ENCODE measurements around the gene ITGB3BP. TPM values are rescaled to one million over a fixed set of nuclear protein-coding genes. Genes with fewer than 3 reads are reported as not detected.
"Not testable (repeated sequence)": the region's sequence is repeated elsewhere in the genome, so short reads cannot be mapped to it uniquely, and the experiment has no call there.

Gene ITGB3BP
- total RNA-seq, 1 experiment from 2014 or later: 50.2 TPM

DNA sequence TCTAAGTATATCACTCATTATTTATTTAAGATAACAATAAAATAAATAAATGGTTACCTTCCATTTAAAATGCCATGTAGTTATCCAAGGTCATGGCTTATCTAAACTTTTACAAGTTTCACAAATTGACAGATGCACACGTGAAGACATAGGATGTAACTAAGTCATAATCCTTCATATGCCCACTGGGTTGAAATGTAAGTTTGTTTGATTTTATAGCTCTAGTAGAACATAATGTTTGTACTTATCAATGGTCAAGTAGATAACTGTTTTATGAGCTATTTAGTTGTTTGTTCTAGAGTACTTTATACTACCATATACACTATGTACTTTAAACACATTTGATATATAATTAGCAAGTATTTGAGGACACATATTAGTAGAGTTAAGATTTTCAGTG is 43.0 kb downstream of the ITGB3BP start:
- Mint-ChIP-seq H3K27me3 (ENCODE audit: low read depth) (no peaks in the 10 kb centered on the region), H3K4me1 (no peaks in the 10 kb centered on the region), H3K9me3 (no peaks in the 10 kb centered on the region), H3K27ac (no peak overlapping the region), H3K36me3 (peaks cover 9% of the 10 kb centered on the region), H3K4me3 (no peak overlapping the region)
- no peak for DNase-seq (ENCODE audit: low spot score)
- CTCF ChIA-PET: interaction anchor here (0.6 kb wide), 1 partner anchor 19 kb away, joined by 5 read pairs; no protein-coding TSS in a partner anchor
- POLR2A ChIA-PET: no interaction called here
- no peak for ATAC-seq
- TF ChIP-seq SMAD4 (CRISPR knock-in tag; IDR thresholded peaks at IDR 0.05) (no peak), EMX1 (CRISPR knock-in tag; IDR thresholded peaks at IDR 0.05) (no peak), ZNF671 (CRISPR knock-in tag; IDR thresholded peaks at IDR 0.05) (no peak)

DNA sequence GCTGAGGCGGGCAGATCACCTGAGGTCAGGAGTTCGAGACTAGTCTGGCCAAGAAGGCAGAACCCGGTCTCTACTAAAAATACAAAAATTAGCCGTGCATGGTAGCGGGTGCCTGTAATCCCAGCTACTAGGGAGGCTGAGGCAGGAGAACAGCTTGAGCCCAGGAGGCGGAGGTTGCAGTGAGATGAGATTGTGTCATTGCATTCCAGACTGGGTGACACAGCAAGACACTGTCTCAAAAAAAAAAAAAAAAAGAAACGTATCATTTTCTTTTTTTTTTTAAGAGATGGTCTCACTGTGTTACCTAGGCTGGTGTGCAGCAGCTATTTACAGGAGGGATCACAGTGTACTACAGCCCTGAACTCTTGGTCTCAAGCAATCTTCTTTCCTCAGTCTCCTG is 47.3 kb downstream of the ITGB3BP start:
- H3K27me3 Mint-ChIP-seq (ENCODE audit: low read depth): no peaks in the 10 kb centered on the region
- H3K4me3 Mint-ChIP-seq: no peak overlapping the region
- ChIA-PET POLR2A (no interaction called here), CTCF (interaction anchor here (0.7 to 1.2 kb wide), 2 partner anchors 34 to 728 kb away, joined by 3 read pairs; partner anchors contain the start of gene UBE2U)
- no peak for ATAC-seq
- H3K36me3 Mint-ChIP-seq: peaks cover 29% of the 10 kb centered on the region
- peaks cover 8% of the 10 kb centered on the region for H3K9me3 Mint-ChIP-seq
- no peaks in the 10 kb centered on the region for H3K4me1 Mint-ChIP-seq
- no peak for DNase-seq (ENCODE audit: low spot score)
- H3K27ac Mint-ChIP-seq: no peak overlapping the region
- no peak for TF ChIP-seq OVOL2 (CRISPR knock-in tag; IDR thresholded peaks at IDR 0.05; ENCODE audit: borderline replicate concordance)
- TF ChIP-seq FOXP1 (CRISPR knock-in tag; IDR thresholded peaks at IDR 0.05; ENCODE audit: borderline replicate concordance): no peak
- TF ChIP-seq, protein P1, sequence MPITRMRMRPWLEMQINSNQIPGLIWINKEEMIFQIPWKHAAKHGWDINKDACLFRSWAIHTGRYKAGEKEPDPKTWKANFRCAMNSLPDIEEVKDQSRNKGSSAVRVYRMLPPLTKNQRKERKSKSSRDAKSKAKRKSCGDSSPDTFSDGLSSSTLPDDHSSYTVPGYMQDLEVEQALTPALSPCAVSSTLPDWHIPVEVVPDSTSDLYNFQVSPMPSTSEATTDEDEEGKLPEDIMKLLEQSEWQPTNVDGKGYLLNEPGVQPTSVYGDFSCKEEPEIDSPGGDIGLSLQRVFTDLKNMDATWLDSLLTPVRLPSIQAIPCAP (CRISPR knock-in tag; IDR thresholded peaks at IDR 0.05): no peak
- no peak for TF ChIP-seq FOXJ3 (CRISPR knock-in tag; IDR thresholded peaks at IDR 0.05; ENCODE audit: borderline replicate concordance)
- TF ChIP-seq, protein P2, sequence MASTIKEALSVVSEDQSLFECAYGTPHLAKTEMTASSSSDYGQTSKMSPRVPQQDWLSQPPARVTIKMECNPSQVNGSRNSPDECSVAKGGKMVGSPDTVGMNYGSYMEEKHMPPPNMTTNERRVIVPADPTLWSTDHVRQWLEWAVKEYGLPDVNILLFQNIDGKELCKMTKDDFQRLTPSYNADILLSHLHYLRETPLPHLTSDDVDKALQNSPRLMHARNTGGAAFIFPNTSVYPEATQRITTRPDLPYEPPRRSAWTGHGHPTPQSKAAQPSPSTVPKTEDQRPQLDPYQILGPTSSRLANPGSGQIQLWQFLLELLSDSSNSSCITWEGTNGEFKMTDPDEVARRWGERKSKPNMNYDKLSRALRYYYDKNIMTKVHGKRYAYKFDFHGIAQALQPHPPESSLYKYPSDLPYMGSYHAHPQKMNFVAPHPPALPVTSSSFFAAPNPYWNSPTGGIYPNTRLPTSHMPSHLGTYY (CRISPR knock-in tag; IDR thresholded peaks at IDR 0.05): no peak
- no peak for TF ChIP-seq NR2C2 (CRISPR knock-in tag; IDR thresholded peaks at IDR 0.05)
- no peak for TF ChIP-seq CREB1 (CRISPR knock-in tag; IDR thresholded peaks at IDR 0.05)
- TF ChIP-seq MYBL2 (CRISPR knock-in tag; IDR thresholded peaks at IDR 0.05): no peak
- no peak for TF ChIP-seq TCF7 (CRISPR knock-in tag; IDR thresholded peaks at IDR 0.05; ENCODE audit: low read depth)

DNA sequence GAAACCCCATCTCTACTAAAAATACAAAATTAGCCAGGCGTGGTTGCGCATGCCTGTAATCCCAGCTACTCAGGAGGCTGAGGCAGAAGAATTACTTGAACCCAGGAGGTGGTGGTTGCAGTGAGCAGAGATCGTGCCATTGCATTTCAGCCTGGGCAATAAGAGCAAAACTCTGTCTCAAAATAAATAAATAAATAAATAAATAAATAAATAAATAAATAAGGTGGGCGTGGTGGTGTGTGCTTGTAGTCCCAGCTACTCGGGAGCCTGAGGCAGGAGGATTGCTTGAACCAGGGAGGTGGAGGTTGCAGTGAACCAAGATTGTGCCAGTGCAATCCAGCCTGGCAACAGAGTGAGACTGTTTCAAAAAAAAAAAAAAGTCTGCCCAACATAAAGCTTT is 54.3 kb downstream of the ITGB3BP start:
- ATAC-seq; H3K27me3 Mint-ChIP-seq (ENCODE audit: low read depth); H3K4me1 Mint-ChIP-seq; DNase-seq (ENCODE audit: low spot score); H3K27ac Mint-ChIP-seq; CTCF ChIA-PET; POLR2A ChIA-PET; H3K4me3 Mint-ChIP-seq: not testable (repeated sequence)
- Mint-ChIP-seq H3K36me3 (peaks cover 34% of the 10 kb centered on the region), H3K9me3 (peaks cover 22% of the 10 kb centered on the region)

DNA sequence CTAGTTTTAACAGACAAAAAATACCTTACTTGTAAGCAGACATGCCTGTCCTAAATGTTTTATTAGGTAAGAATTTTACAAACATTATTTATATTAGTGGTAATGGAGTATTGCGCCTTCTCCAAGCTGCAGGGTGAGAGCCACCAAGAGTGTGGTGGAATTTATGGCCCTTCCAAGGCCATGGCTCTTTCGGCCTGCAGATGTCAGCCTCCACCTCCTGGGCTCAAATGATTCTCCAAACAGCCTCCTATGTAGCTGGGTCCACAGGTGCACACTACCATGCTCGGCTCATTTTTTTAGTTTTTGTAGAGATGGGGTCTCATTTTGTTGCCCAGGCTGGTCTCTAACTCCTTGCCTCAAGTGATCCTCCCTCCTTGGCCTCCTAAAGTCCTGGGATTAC is 56.3 kb downstream of the ITGB3BP start:
- POLR2A ChIA-PET: no interaction called here
- H3K36me3 Mint-ChIP-seq: peaks cover 38% of the 10 kb centered on the region
- ATAC-seq: peak; percentile 65
- H3K9me3 Mint-ChIP-seq: peaks cover 38% of the 10 kb centered on the region
- no peaks in the 10 kb centered on the region for H3K27me3 Mint-ChIP-seq (ENCODE audit: low read depth)
- no peaks in the 10 kb centered on the region for H3K4me1 Mint-ChIP-seq
- no peak for TF ChIP-seq ZNF396 (CRISPR knock-in tag; IDR thresholded peaks at IDR 0.05; ENCODE audit: borderline replicate concordance)
- no peak for TF ChIP-seq ZNF232 (CRISPR knock-in tag; IDR thresholded peaks at IDR 0.05)
- TF ChIP-seq IRF2 (CRISPR knock-in tag; IDR thresholded peaks at IDR 0.05; ENCODE audit: borderline replicate concordance, low read depth): no peak
- no peak for TF ChIP-seq GRHL2 (CRISPR knock-in tag; IDR thresholded peaks at IDR 0.05; ENCODE audit: insufficient replicate concordance, severe bottlenecking)
- no peak for TF ChIP-seq NR1H2 (CRISPR knock-in tag; IDR thresholded peaks at IDR 0.05)
- no peak for TF ChIP-seq NFYB (CRISPR knock-in tag; conservative IDR thresholded peaks at IDR 0.05; ENCODE audit: low read depth)
- TF ChIP-seq, protein P3, sequence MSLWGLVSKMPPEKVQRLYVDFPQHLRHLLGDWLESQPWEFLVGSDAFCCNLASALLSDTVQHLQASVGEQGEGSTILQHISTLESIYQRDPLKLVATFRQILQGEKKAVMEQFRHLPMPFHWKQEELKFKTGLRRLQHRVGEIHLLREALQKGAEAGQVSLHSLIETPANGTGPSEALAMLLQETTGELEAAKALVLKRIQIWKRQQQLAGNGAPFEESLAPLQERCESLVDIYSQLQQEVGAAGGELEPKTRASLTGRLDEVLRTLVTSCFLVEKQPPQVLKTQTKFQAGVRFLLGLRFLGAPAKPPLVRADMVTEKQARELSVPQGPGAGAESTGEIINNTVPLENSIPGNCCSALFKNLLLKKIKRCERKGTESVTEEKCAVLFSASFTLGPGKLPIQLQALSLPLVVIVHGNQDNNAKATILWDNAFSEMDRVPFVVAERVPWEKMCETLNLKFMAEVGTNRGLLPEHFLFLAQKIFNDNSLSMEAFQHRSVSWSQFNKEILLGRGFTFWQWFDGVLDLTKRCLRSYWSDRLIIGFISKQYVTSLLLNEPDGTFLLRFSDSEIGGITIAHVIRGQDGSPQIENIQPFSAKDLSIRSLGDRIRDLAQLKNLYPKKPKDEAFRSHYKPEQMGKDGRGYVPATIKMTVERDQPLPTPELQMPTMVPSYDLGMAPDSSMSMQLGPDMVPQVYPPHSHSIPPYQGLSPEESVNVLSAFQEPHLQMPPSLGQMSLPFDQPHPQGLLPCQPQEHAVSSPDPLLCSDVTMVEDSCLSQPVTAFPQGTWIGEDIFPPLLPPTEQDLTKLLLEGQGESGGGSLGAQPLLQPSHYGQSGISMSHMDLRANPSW (CRISPR knock-in tag; conservative IDR thresholded peaks at IDR 0.05; ENCODE audit: low read depth): no peak
- TF ChIP-seq, protein P4, sequence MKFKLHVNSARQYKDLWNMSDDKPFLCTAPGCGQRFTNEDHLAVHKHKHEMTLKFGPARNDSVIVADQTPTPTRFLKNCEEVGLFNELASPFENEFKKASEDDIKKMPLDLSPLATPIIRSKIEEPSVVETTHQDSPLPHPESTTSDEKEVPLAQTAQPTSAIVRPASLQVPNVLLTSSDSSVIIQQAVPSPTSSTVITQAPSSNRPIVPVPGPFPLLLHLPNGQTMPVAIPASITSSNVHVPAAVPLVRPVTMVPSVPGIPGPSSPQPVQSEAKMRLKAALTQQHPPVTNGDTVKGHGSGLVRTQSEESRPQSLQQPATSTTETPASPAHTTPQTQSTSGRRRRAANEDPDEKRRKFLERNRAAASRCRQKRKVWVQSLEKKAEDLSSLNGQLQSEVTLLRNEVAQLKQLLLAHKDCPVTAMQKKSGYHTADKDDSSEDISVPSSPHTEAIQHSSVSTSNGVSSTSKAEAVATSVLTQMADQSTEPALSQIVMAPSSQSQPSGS (CRISPR knock-in tag; IDR thresholded peaks at IDR 0.05; ENCODE audit: borderline replicate concordance, low read depth): no peak
- CTCF ChIA-PET: interaction anchor here (0.8 to 1.4 kb wide), 4 partner anchors 26 to 71 kb away, joined by 3 to 8 read pairs (median 3); partner anchors contain the start of genes EFCAB7 and ITGB3BP
- H3K4me3 Mint-ChIP-seq: no peak overlapping the region
- no peak for DNase-seq (ENCODE audit: low spot score)
- no peak overlapping the region for H3K27ac Mint-ChIP-seq
